Mammary epithelial cell (primary cell): ENCODE data around the gene FIGN.

ENCODE experiments used
- CTCF ChIP-seq, 2 donors: IDR thresholded peaks in 1 of 2; conservative IDR thresholded peaks in 1 of 2; 2 replicates each; pipeline ENCODE4 v1.5.1; 2011 to 2012; ENCODE audit warnings: inconsistent platforms in 2 of 2, low read length in 2 of 2, mild to moderate bottlenecking in 2 of 2, control low read depth in 1 of 2, low read depth in 1 of 2; ENCODE audit not compliant: insufficient read depth in 1 of 2; ENCODE audit errors: extremely low read depth in 1 of 2
- EZH2 ChIP-seq: IDR thresholded peaks from 2 replicates; pipeline ENCODE4 v1.6.1; 2012; ENCODE audit warnings: low read length, inconsistent platforms, borderline replicate concordance

- TF ChIP-seq CTCF (conservative IDR thresholded peaks at IDR 0.05 in 1 of 2, IDR thresholded peaks at IDR 0.05 in 1 of 2; ENCODE audit: extremely low read depth in 1 of 2, insufficient read depth in 1 of 2, low read depth in 1 of 2, low read length in 2 of 2) (no peak), EZH2 (no peak)
Observed at GRCh38 chr2:163771596-163771995, 35.8 kb upstream of the FIGN start.
